Choroid plexus epithelial cell (primary cell): ENCODE results near the gene C18orf63.

ENCODE experiments used
- DNase-seq: peaks from one replicate; pipeline ENCODE4 v3.0.0-alpha.2; 2010; ENCODE audit warnings: low read depth
- H3K4me3 ChIP-seq: 2 replicates; pipeline ENCODE4 v1.5.1; 2011; ENCODE audit warnings: low read depth, mild to moderate bottlenecking, control low read depth, low read length, moderate library complexity
- TF ChIP-seq, protein P1 (sequence below): conservative IDR thresholded peaks from 2 replicates; pipeline ENCODE4 v1.5.1; 2011; ENCODE audit warnings: low read depth, mild to moderate bottlenecking, control low read depth, inconsistent platforms, low read length, moderate library complexity

The C18orf63 gene

DNA sequence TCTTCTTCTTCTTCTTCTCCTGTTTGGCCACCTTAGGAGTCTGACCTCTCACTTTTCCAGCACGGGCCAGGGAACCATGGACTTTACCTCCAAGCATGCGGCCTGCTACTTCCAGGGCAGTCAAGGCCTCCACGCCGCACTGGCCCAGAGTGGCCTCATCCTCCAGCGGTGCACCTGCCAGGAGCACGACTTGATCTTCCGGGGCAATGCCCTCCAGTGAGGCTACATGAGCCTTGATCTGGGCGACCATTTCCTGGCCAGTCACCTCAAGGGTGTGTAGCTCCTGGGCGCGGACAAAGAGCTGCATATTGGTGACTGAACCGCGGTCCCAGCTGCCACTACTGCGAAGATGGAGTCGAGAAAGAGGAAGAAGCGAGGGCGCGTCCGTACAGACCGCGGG, 74.4 kb downstream of the C18orf63 start:
- no peak for DNase-seq
- no peak overlapping the region for H3K4me3 ChIP-seq
- TF ChIP-seq, protein P1, sequence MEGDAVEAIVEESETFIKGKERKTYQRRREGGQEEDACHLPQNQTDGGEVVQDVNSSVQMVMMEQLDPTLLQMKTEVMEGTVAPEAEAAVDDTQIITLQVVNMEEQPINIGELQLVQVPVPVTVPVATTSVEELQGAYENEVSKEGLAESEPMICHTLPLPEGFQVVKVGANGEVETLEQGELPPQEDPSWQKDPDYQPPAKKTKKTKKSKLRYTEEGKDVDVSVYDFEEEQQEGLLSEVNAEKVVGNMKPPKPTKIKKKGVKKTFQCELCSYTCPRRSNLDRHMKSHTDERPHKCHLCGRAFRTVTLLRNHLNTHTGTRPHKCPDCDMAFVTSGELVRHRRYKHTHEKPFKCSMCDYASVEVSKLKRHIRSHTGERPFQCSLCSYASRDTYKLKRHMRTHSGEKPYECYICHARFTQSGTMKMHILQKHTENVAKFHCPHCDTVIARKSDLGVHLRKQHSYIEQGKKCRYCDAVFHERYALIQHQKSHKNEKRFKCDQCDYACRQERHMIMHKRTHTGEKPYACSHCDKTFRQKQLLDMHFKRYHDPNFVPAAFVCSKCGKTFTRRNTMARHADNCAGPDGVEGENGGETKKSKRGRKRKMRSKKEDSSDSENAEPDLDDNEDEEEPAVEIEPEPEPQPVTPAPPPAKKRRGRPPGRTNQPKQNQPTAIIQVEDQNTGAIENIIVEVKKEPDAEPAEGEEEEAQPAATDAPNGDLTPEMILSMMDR = no peak

GRCh38 chr18:74390900-74391299, 75.3 kb downstream of the C18orf63 start:
- H3K4me3 ChIP-seq = no peak overlapping the region
- TF ChIP-seq, protein P1 = no peak
- no peak for DNase-seq

- no peak overlapping the region for H3K4me3 ChIP-seq
- no peak for DNase-seq
- TF ChIP-seq, protein P1 = no peak
Observed at GRCh38 chr18:74392323-74392722, 76.7 kb downstream of the C18orf63 start.

DNA sequence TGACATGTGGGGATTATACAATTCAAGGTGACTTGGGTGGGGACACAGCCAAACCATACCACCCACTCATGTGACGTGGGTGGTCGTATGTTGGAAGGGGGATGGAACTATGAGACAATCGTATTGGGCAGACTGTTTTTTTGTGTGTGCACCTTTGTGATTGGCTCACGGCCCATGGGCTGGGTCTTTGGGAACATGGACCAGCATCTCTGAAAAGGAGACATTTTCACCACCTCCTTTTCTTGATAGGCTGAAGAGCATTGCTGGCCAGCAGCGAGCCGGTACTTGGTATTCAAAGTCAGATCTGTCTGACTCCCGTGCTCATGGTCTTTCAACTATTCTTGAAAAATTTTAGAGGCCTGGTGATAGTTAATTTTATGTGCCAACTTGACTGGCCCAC, 79.4 kb downstream of the C18orf63 start:
- TF ChIP-seq, protein P1 = no peak
- H3K4me3 ChIP-seq = no peak overlapping the region
- DNase-seq = no peak

DNA sequence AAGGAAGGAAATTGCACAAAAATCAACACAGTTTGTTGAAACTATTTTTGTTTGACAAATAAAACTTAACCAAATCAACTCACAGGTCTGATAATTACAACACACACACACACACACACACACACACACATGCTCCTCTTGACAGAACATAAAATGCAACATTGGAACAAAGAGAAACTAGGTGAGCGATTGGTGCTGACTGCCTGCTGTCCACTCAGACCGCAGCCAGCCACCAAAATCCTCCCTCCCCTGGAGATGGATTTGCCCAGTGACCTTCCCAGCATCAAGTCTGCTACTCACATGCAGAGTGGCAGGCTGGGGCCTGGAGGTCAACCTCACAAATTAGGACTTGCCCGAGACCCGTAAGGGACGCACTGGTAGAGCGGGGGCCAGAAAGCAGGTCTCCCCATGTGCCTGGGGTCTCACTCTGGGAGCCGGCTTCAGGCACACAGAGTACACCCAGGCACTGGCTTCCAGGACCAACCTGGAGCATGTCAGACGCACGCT, 80.1 kb downstream of the C18orf63 start:
- H3K4me3 ChIP-seq = no peak overlapping the region
- TF ChIP-seq, protein P1 = no peak
- DNase-seq = peak; percentile 24

- TF ChIP-seq, protein P1 = no peak
- DNase-seq = no peak
- no peak overlapping the region for H3K4me3 ChIP-seq
Observed at GRCh38 chr18:74396171-74397169, 80.8 kb downstream of the C18orf63 start.
